Thyroid gland (tissue), 4 donors: ENCODE data around the gene DYNLT2.

ENCODE experiments used
- CTCF ChIP-seq, 6 experiments: fragments of 200-600 bp in 3 of 6; fragments of 450-650 bp in 3 of 6; sonication (generic) in 3 of 6; IDR thresholded peaks; one replicate each; pipeline ENCODE4 v1.5.1; 2016 to 2019; ENCODE audit warnings: antibody characterized with exemption in 6 of 6, mild to moderate bottlenecking in 2 of 6, inconsistent platforms in 1 of 6, moderate library complexity in 1 of 6
- POLR2A ChIP-seq, 2 donors: fragments of 450-650 bp; IDR thresholded peaks; one replicate each; pipeline ENCODE4 v1.6.1; 2017; ENCODE audit warnings: antibody characterized with exemption in 2 of 2, mild to moderate bottlenecking in 2 of 2, moderate library complexity in 1 of 2

- TF ChIP-seq CTCF (IDR thresholded peaks at IDR 0.05) (no peak), POLR2A (IDR thresholded peaks at IDR 0.05) (no peak)
These were observed 36.4 kb upstream of the DYNLT2 start for GRCh38 chr6:169787797-169788196.
